Lower leg skin (tissue), 4 donors: ENCODE data around the gene TBX5. TPM values are rescaled to one million over a fixed set of nuclear protein-coding genes. Genes with fewer than 3 reads are reported as not detected.

Experiments
- DNase-seq, 2 donors: peaks; one replicate each; pipeline ENCODE4 v3.0.0-alpha.2; 2019; ENCODE audit warnings: low spot score in 2 of 2
- H3K4me3 ChIP-seq: fragments of 200-600 bp; sonication (generic); 2 replicates; pipeline ENCODE4 v1.5.1; 2017; ENCODE audit warnings: mild to moderate bottlenecking, low read depth; ENCODE audit not compliant: poor library complexity, severe bottlenecking
- POLR2A ChIP-seq, 2 donors: fragments of 450-650 bp; IDR thresholded peaks; one replicate each; pipeline ENCODE4 v1.6.1; 2016 to 2017; ENCODE audit warnings: antibody characterized with exemption in 2 of 2, mild to moderate bottlenecking in 1 of 2, moderate library complexity in 1 of 2
- WGBS, 2 donors: methylation state at CpG; one replicate each; pipeline ENCODE4 v1.1.5; 2018; 5-methylcytosine and 5-hydroxymethylcytosine counted together
- intact Hi-C: fragments of 100-400 bp; cut with DNase I; formaldehyde crosslinking; loops from one replicate; pipeline ENCODE4 v1.15.0; 2023; ENCODE audit warnings: low total_unique reads
- total RNA-seq, 4 donors: library from RNA; depleted of rRNA; stranded (reverse); fragments of >200 nt; gene quantifications; one replicate each; pipeline ENCODE4 v1.1.0, GENCODE V29; 2016
- TF ChIP-seq, protein P1 (sequence below), 3 donors: fragments of 450-650 bp; IDR thresholded peaks; one replicate each; pipeline ENCODE4 v1.5.1; 2016; ENCODE audit warnings: antibody characterized with exemption in 3 of 3, mild to moderate bottlenecking in 3 of 3, moderate library complexity in 2 of 3

TBX5 gene
- total RNA-seq, 4 donors from 2014 or later: 0.65 to 1.2 (median 1.1) TPM; not detected in 1

- H3K4me3 ChIP-seq: no peak overlapping the region
- 72 to 82% methylated on average over 2 of the region's 2 CpGs for WGBS, 2 donors
- no peak for TF ChIP-seq POLR2A (IDR thresholded peaks at IDR 0.05)
- TF ChIP-seq, protein P1, sequence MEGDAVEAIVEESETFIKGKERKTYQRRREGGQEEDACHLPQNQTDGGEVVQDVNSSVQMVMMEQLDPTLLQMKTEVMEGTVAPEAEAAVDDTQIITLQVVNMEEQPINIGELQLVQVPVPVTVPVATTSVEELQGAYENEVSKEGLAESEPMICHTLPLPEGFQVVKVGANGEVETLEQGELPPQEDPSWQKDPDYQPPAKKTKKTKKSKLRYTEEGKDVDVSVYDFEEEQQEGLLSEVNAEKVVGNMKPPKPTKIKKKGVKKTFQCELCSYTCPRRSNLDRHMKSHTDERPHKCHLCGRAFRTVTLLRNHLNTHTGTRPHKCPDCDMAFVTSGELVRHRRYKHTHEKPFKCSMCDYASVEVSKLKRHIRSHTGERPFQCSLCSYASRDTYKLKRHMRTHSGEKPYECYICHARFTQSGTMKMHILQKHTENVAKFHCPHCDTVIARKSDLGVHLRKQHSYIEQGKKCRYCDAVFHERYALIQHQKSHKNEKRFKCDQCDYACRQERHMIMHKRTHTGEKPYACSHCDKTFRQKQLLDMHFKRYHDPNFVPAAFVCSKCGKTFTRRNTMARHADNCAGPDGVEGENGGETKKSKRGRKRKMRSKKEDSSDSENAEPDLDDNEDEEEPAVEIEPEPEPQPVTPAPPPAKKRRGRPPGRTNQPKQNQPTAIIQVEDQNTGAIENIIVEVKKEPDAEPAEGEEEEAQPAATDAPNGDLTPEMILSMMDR (IDR thresholded peaks at IDR 0.05): no peak
- DNase-seq: no peak
- intact Hi-C loops: no loop called here
Observed at GRCh38 chr12:114328292-114328691, 77.7 kb downstream of the TBX5 start.

DNA sequence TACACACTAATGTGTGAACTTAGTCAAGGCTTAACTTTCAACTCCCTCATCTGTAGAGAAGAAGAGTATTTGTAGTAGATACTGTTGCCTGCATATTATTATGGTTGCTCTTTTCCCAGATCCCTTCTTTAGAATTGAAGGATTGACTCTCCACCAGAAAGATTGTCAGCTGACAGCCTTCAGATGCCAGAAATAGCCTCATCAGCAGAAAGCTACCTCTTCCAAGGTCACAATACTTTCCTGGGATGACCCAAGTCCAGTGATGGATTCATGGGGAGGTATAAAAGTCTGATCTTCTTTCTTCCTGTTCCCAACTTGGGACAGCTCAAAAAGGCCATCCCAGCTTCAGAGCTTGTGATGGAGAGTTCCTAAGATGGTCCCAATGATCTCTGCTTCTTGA is 78.2 kb downstream of the TBX5 start:
- no peak for DNase-seq
- no peak overlapping the region for H3K4me3 ChIP-seq
- TF ChIP-seq, protein P1 (IDR thresholded peaks at IDR 0.05): no peak
- TF ChIP-seq POLR2A (IDR thresholded peaks at IDR 0.05): no peak
- intact Hi-C loops: no loop called here

GRCh38 chr12:114321524-114321923 is 84.4 kb downstream of the TBX5 start:
- TF ChIP-seq POLR2A (IDR thresholded peaks at IDR 0.05): no peak
- TF ChIP-seq, protein P1 (IDR thresholded peaks at IDR 0.05): no peak
- intact Hi-C loops: no loop called here
- 53 to 76% methylated on average over 1 of the region's 1 CpG for WGBS, 2 donors

GRCh38 chr12:114320968-114321367 is 85.0 kb downstream of the TBX5 start:
- DNase-seq: no peak
- WGBS, 2 donors: 78 to 79% methylated on average over 8 of the region's 8 CpGs
- intact Hi-C loops: no loop called here
- H3K4me3 ChIP-seq: no peak overlapping the region
- TF ChIP-seq, protein P1 (IDR thresholded peaks at IDR 0.05): no peak
- TF ChIP-seq POLR2A (IDR thresholded peaks at IDR 0.05): no peak

More at GRCh38 chr12:114321524-114321923, 84.4 kb downstream of the TBX5 start:
- no peak overlapping the region for H3K4me3 ChIP-seq
- no peak for DNase-seq

DNA sequence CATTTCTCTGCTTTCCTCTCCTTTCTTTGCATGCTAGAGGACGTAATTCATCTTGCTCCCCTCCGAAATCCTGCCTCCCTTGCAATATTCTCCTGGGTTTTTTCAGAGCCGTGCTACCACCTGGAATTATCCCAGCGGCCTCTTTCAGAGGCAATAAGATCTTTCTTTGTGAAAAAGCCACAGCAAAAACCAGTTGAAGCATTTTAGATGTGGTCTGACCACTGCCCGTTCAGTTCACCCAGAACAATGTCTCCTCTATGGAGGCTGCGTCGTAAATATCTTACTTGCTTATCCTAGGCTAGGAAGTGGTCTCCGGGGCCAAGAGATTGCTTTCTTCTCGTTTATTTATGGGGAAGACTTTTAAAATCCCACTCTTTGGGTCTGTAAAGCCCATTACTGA is 85.8 kb downstream of the TBX5 start:
- WGBS, 2 donors: 58 to 64% methylated on average over 9 of the region's 9 CpGs
- TF ChIP-seq, protein P1 (IDR thresholded peaks at IDR 0.05): no peak
- TF ChIP-seq POLR2A (IDR thresholded peaks at IDR 0.05): no peak
- intact Hi-C loops: no loop called here

GRCh38 chr12:114319422-114319821 is 86.5 kb downstream of the TBX5 start:
- 41 to 46% methylated on average over 11 of the region's 11 CpGs for WGBS, 2 donors
- no peak for TF ChIP-seq POLR2A (IDR thresholded peaks at IDR 0.05)
- TF ChIP-seq, protein P1 (IDR thresholded peaks at IDR 0.05): no peak
- no peak for DNase-seq
- no peak overlapping the region for H3K4me3 ChIP-seq
- intact Hi-C loops: no loop called here

More for the DNA sequence above, 85.8 kb downstream of the TBX5 start:
- no peak overlapping the region for H3K4me3 ChIP-seq
- no peak for DNase-seq
